Ovary (tissue), 3 donors: ENCODE data around the gene SLBP.

ENCODE experiments used
- CTCF ChIP-seq, 3 donors: fragments of 450-650 bp in 2 of 3; fragments of 200-600 bp in 1 of 3; IDR thresholded peaks; one replicate each; pipeline versions ENCODE4 v1.5.1 to v1.8.0; 2016 to 2022; ENCODE audit warnings: antibody characterized with exemption in 3 of 3, mild to moderate bottlenecking in 1 of 3
- EP300 ChIP-seq: sonication (generic); formaldehyde crosslinking; IDR thresholded peaks from one replicate; pipeline ENCODE4 v1.6.1; 2017; ENCODE audit warnings: antibody characterized with exemption
- POLR2A ChIP-seq: fragments of 450-650 bp; IDR thresholded peaks from one replicate; pipeline ENCODE4 v1.6.1; 2017; ENCODE audit warnings: antibody characterized with exemption, mild to moderate bottlenecking, moderate library complexity
- donor health status: DM: no; HTN: no; CAD: no.

GRCh38 chr4:1686440-1687036 lies 25.6 kb downstream of the SLBP start:
- TF ChIP-seq POLR2A (no peak), CTCF (IDR thresholded peaks at IDR 0.05) (no peak), EP300 (no peak)
